GM18907 (cell line): ENCODE results near the gene ZNF526.

ENCODE experiments used
- ATAC-seq: cut with Tn5 transposase; IDR thresholded peaks from one replicate; pipeline ENCODE4 v1.9.1; 2021; ENCODE audit warnings: mild to moderate bottlenecking, moderate library complexity; ENCODE audit not compliant: unreplicated experiment

ZNF526 gene

GRCh38 chr19:42220751-42221097 is 612 bp downstream of the ZNF526 start:
- ATAC-seq: no peak

GRCh38 chr19:42224940-42225717 is 5.0 kb downstream of the ZNF526 start:
- no peak for ATAC-seq

DNA sequence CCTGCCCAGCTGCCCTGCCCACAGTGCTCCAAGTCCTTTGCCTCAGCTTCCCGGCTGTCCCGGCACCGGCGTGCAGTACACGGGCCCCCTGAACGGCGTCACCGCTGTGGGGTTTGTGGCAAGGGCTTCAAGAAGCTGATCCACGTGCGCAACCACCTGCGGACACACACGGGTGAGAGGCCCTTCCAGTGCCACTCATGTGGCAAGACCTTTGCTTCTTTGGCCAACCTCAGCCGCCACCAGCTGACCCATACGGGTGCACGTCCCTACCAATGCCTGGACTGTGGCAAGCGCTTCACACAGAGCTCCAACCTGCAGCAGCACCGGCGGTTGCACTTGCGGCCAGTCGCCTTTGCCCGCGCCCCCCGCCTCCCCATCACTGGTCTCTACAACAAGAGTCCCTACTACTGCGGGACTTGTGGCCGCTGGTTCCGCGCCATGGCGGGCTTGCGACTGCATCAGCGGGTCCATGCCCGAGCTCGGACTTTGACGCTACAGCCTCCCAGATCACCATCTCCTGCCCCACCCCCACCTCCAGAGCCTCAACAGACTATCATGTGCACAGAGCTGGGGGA is 5.7 kb downstream of the ZNF526 start:
- no peak for ATAC-seq

DNA sequence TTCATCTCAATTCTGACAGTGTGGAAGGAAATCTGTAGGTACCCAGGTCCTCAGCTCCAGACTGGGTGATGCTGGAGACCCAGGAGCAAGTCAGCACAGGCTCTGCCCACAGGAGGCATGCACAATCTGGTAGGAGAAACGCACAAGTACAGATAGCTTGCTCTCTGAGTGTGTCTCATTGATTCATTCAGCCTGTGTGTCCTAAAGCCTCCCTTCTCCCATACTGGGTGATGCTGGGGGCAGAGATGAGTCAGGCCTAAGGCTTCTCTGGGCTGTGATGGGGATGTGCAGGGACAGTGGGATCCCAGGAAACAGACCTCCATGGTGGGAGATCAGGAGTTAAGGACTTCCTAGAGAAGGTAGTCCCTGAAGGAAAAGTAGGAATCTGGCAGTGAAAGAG is 6.8 kb downstream of the ZNF526 start:
- ATAC-seq: no peak

DNA sequence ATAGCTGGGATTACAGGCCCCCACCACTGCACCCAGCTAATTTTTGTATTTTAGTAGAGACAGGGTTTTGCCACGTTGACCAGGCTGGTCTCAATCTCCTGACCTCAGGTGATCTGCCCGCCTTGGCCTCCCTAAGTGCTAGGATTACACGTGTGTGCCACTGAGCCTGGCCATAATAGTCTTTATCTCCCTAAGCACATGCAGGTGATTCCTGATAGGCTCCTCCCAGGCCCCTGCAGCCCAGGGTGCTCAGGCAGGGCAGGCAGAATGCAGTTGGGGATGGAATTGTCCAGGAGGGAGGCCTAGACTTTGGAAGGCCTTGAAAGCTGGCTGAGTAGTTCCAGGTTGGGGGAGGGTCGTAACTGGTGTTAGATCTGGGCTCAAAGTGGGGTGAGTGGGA is 8.5 kb downstream of the ZNF526 start:
- no peak for ATAC-seq

DNA sequence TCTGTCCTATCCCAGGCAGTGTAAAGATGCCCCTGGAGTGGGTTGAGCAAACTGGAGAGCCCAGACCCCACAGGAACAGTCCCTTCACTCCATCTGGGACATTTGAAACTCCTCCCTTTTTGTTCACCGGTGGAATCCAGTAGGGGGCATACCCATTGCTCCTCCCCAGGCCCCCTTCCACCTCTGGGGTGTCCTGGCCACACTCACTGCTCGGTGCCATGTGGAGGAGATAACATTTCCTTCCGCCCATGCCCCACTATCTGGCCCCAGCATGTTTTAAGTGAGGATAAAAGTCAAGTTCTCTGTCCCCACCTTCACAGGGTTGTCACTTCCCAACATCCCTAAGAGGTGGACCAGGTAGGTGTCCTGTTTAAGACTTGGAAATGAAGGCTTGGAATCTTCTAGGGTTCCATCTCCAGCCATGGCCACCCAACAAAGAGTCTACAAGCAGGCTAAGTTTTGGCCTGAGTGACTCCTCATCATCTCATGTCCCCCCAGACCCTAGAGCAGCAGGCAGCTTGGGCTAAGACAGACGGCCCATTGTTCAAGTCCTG is 9.3 kb downstream of the ZNF526 start:
- no peak for ATAC-seq

- no peak for ATAC-seq
These were observed 9.8 kb downstream of the ZNF526 start for GRCh38 chr19:42229855-42230351.

DNA sequence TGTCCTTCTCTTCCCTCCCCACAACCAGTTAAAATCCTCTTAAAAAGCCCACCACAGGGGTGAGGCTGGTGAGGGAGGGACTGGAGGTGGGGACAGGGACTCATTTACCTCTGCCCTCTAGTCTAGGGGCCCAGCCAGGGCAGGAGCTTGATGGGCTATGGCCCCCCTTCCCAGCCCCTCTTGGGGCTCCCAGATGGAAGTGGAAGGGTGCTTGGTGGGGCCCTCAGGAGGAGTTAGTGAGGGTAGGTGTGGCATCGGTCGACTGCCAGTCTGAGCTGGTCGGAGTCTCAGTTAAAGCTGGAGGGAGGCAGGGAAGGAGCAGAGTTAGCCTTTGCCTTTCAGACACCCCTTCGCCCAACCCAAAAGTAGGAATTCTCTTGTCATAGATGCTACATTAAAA is 10.5 kb downstream of the ZNF526 start:
- no peak for ATAC-seq

DNA sequence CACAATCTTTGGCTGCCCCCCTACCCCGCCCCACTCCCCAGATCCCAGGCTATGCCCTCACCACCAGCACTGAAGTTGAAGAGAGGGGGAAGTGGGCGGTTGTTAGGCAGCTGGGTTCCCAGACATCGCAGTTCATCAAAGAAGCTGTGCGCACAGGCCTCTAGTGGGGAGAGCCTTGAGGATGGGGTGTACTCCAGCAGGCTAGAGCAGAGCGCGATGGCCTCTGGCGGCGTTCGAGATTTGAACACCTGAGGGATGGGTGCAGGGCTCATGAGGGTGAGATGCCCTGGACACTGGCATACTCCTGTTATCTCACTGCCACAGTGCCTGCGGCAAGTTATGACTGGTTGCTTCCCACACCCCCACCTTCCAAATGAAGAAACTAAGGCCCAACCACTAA is 12.3 kb downstream of the ZNF526 start:
- no peak for ATAC-seq

DNA sequence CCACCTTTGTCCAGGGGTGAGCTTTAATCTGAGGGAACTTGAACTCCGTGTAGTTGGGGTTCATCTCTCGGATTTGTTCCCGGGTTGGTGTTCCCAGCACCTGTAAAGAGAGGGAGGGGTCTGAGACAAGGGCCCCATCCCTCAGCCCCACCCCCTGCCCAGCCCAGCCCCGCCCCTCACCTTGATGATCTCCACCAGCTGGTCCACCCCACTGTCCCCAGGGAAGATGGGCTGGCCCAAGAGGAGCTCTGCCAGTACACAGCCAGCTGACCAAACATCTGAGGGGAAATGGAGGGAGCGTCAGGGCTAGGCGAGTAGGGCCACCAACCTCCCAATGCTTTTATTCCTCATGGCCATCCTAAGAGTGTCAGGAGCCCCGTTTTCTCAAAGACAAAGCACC is 13.0 kb downstream of the ZNF526 start:
- ATAC-seq: no peak

DNA sequence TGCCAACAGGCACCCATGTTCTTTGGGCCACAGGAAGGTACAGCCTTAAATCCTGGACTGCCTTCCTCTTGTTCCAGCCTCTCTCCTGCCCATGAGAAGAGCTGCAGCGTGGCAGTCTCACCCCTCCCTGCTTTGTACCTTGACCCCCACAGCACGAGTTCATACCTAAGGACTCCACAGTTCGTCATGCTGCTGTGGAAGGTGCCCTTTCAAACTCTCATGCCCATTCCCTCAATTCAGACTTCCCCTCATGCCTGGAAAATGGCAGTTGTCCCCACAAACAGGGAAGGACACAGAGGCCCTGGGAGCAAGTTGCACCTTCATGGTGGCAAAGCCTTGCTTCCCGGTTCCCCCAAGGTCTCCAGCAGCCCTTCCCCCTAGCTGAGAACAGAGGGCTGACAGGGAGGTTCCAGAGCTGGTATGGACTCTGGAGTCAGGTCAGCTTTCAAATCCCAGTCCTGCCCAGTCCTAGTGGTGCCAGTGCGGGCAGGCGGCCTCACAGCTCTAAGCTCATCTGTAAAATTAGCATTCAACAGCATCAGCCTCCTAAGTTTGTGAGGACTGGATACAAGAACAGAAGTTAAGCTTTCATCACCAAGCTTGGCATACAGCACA is 13.7 kb downstream of the ZNF526 start:
- no peak for ATAC-seq

GRCh38 chr19:42234364-42234763 is 14.3 kb downstream of the ZNF526 start:
- no peak for ATAC-seq

- no peak for ATAC-seq
These were observed 15.1 kb downstream of the ZNF526 start for GRCh38 chr19:42235181-42235580.

GRCh38 chr19:42239544-42240220 is 19.6 kb downstream of the ZNF526 start:
- no peak for ATAC-seq

DNA sequence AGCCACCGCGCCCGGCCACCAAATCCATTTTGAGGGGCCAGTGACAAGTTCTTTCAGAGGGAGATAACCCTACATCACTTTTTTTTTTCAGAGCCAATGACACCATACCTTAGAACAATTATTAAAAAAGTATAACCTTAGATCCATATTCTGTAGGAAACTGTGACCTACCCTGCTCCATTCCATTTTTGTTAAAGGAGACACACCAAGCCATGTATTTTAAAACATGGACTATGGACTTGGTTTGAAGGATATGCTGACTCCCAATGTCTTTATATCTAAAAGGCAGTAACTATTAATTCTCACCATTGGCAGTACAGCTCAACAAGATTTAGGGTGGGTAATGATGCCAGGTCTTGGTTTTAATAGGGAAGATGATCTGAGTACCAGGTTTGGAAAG is 21.2 kb downstream of the ZNF526 start:
- no peak for ATAC-seq

GRCh38 chr19:42242069-42242511 is 22.0 kb downstream of the ZNF526 start:
- peak; percentile 0 for ATAC-seq

DNA sequence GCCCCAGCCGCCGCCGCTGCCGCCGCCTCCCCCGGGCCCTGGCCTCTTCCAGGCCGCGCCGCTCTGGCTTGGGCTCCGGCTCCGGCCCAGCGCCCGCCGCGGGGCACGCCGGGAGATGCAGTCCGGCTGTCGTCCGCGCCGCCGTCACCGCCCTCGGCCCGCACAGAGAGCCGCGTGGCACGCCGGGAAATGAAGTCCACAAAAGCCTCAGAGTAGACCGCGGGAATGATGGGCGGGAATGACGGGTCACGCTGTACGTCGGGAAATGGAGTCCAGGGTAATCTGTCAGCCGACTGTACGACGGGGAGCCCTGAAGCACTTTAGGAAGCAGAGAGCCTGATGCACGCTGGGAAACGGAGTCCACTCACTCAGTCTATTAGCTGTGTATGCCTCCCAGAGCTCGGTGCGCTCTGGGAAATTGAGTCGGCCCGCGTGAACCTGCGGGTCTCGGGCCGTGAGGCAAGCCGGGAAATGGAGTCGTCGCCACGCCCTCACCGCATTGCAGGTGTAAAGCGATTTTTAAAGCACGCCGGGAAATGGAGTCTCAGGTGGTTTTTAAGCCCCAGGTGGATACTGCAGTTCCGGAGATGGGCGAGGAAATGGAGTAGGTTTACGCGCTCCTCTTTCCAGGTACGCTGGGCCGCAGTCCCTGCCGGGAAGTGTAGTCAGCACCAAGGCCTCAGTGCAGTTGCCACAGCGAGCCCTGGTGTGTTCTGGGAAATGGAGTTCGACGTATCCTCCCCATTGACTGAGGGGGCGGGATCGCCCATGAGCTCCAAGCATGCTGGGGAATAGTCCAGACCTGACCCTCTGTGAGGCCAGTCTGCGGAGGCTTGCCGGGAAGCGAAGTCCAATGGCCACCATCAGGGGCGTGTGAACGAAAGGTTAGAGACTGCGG is 22.6 kb downstream of the ZNF526 start, which contains the start of gene GSK3A:
Gene GSK3A (minus strand): TSS at position 91 of the 898 bp plus-strand sequence. CDS start 137 bp downstream, outside the sequence.
- ATAC-seq: peak; percentile 71

DNA sequence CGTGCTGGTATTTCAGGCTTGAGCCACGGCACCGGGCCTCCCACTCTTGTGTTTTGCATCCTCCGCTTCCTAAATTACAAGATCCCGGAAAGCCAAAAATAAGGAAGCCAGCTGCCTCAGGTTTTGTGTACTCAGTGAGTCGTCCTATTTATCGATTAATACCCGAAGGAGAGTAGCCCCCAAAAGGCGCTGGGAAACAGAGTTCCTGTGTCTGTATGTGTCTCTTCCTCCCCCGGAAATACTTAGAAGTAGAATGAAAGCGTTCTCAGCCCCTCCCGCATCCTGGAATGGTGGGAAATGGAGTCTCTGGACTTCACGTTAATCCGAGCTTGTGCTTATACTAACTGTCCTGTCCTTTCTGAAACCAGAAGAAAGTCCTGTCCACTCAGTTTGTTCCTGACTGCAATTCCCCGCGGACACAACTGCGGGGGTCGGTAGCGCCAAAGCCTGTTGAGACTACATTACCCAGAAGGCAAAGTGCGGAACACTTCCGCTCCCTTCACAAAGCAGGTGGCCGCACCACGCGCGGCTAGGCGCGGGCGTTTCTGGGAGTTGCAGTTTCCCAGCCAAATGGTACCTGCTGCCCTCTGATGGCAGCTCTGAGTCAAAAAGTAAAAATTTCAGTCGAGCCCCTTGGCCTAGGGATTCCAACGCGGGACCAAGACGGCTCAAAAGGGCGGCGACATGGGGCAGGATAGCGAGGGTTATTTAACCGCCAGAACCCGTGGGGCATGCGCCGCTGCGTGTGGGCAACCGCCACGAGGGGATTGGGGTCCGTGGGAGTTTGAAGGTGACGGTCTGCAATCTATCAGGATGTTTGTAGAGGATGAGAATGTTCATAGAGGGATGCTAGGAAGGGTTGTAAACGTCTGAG is 24.5 kb downstream of the ZNF526 start:
- peak; percentile 39 for ATAC-seq

DNA sequence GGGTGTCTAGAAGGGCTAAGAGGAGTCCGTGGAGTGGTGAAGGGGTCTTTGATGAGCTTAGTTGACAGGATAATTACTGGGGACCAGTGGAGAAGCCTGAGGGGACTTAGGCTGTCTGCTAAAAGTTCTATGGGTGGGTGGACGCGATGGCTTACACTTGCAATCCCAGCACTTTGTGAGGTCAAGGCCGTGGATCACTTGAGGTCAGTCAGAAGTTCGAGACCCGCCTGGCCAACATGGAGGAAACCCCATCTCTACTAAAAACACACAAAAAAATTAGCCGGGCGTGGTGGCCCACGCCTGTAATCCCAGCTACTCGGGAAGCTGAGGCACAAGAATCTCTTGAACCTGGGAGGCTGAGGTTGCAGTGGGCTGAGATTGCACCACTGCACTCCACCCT is 25.1 kb downstream of the ZNF526 start:
- no peak for ATAC-seq
